ENCODE results near the gene FNIP2. TPM values are rescaled to one million over a fixed set of nuclear protein-coding genes. Genes with fewer than 3 reads are reported as not detected.

Gene FNIP2
- total and polyA plus RNA-seq, 10 donors: 2.4 to 59.1 (median 36.7) TPM

- Histone ChIP-seq H3K27ac (peak overlapping the region in 4 of 8 donors; percentile 48 to 80 (median 76)), H3K4me1 (peaks cover 0 to 66% (median 8%) of the 10 kb centered on the region in 6 donors)
Observed at GRCh38 chr4:158818560-158819140, 49.8 kb downstream of the FNIP2 start.

DNA sequence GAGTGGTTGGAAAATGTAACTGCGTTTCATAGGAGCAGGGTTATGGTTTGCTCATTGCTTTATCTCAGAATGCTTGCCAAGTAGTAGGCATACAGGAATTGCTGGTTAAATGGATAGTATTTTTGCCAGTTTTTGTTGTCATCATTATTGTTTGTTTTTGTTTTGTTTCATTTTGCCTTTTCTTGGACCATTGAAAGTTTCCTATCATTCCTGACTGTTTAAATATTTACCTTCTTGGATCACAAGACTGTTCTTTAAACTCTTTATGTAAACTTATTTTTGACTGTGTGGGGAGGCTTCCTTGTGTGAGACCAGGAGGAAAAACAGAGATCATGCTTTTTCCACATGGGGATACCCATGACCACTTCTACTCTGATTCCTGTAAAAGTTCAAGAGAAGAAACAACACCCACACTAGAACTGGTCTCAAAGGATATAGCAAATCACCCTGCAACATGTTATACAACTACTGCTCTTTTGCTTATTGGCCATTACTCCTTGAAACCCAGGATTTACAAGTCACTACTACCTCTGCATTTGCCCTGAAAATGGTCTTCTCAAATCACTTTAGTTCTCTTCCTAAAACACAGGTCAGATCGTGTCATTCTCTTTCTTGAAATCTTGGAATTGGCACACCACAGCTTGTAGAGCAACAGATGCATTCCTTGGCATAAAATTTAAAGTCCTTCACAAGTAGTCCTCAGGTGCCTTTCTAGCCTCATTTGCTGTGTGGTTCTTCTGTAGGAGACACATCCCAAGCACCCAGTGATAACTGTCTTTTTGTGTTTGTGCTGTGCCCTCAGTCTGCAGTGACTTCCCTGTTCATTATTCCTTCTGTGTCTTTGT lies 51.3 kb downstream of the FNIP2 start:
- Histone ChIP-seq H3K4me3 (no peak overlapping the region), H3K4me1 (peaks cover 0 to 53% (median 8%) of the 10 kb centered on the region in 6 donors), H3K36me3 (no peaks in the 10 kb centered on the region), H3K27me3 (replicated peaks in 1 of 7) (peaks cover 0 to 62% (median 0%) of the 10 kb centered on the region in 7 donors), H3K9me3 (no peaks in the 10 kb centered on the region), H3K27ac (peak overlapping the region in 2 of 8 donors; percentile 37 to 59)
- no peak for DNase-seq
- TF ChIP-seq POLR2A (IDR thresholded peaks at IDR 0.05) (no peak), POLR2AphosphoS5 (IDR thresholded peaks at IDR 0.05) (no peak)
- TF ChIP-seq, protein P1, sequence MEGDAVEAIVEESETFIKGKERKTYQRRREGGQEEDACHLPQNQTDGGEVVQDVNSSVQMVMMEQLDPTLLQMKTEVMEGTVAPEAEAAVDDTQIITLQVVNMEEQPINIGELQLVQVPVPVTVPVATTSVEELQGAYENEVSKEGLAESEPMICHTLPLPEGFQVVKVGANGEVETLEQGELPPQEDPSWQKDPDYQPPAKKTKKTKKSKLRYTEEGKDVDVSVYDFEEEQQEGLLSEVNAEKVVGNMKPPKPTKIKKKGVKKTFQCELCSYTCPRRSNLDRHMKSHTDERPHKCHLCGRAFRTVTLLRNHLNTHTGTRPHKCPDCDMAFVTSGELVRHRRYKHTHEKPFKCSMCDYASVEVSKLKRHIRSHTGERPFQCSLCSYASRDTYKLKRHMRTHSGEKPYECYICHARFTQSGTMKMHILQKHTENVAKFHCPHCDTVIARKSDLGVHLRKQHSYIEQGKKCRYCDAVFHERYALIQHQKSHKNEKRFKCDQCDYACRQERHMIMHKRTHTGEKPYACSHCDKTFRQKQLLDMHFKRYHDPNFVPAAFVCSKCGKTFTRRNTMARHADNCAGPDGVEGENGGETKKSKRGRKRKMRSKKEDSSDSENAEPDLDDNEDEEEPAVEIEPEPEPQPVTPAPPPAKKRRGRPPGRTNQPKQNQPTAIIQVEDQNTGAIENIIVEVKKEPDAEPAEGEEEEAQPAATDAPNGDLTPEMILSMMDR (IDR thresholded peaks at IDR 0.05 in 8 of 11, conservative IDR thresholded peaks at IDR 0.05 in 3 of 11): no peak
- 71 to 91% (median 74%) methylated on average over 2 of the region's 2 CpGs for WGBS, 5 donors
- intact Hi-C loops (cut with DNase I; ENCODE audit: low total_unique reads): no loop called here

More at GRCh38 chr4:158818560-158819140, 49.8 kb downstream of the FNIP2 start:
- intact Hi-C loops (cut with DNase I; ENCODE audit: low total_unique reads): no loop called here
- Histone ChIP-seq H3K9me3 (no peaks in the 10 kb centered on the region), H3K36me3 (no peaks in the 10 kb centered on the region), H3K27me3 (replicated peaks in 1 of 7) (peaks cover 0 to 73% (median 0%) of the 10 kb centered on the region in 7 donors), H3K4me3 (no peak overlapping the region)
- 92 to 97% (median 94%) methylated on average over 2 of the region's 2 CpGs for WGBS, 5 donors
- no peak for DNase-seq
- TF ChIP-seq POLR2AphosphoS5 (IDR thresholded peaks at IDR 0.05) (no peak), POLR2A (IDR thresholded peaks at IDR 0.05) (no peak)
- TF ChIP-seq, protein P1 (IDR thresholded peaks at IDR 0.05 in 8 of 11, conservative IDR thresholded peaks at IDR 0.05 in 3 of 11): no peak

DNA sequence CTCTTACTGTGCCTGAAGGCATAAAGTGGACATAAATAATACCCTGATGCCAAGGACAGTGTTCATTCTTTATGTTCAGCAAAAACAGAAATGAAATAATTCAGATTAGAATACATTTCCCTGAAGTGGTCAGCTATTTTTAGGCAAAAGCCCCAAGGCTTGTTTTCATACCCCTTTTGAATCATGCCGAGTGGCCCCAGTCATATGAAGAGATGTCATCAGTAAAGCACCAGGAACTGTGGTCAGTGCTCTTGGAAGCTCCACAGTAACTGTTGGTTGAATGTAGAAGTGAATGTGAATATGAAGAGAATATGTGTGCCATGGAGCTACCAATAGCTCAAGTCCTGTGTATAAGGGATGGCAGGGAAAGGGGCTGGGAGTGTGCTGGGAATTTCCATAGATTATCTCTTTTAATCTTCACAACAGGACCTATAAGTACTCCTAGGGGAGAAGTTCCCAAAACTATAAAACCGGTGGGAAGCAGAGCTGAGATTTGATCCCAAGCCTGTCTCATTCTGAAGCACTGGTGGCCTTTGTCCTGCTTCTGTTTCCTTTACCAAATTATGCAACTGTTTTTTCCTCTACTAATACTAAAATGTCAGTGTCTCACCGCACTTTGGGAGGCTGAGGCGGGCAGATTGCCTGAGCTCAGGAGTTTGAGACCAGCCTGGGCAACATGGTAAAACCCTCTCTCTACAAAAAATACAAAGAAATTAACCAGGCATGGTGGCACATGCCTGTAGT lies 52.6 kb downstream of the FNIP2 start:
- intact Hi-C loops (cut with DNase I; ENCODE audit: low total_unique reads): no loop called here
- Histone ChIP-seq H3K27ac (peak overlapping the region in 3 of 8 donors; percentile 11 to 59 (median 37)), H3K4me3 (no peak overlapping the region), H3K9me3 (no peaks in the 10 kb centered on the region), H3K36me3 (no peaks in the 10 kb centered on the region), H3K27me3 (replicated peaks in 1 of 7) (peaks cover 0 to 56% (median 0%) of the 10 kb centered on the region in 7 donors), H3K4me1 (peaks cover 0 to 59% (median 14%) of the 10 kb centered on the region in 6 donors)
- TF ChIP-seq POLR2AphosphoS5 (IDR thresholded peaks at IDR 0.05): peak in 1 of 3 donors; percentile 18
- TF ChIP-seq POLR2A (IDR thresholded peaks at IDR 0.05): no peak
- DNase-seq: no peak
- 72 to 86% (median 79%) methylated on average over 4 of the region's 4 CpGs for WGBS, 5 donors

- Histone ChIP-seq H3K4me3 (no peak overlapping the region), H3K9me3 (no peaks in the 10 kb centered on the region), H3K27ac (peak overlapping the region in 1 of 8 donors; percentile 59), H3K4me1 (peaks cover 0 to 59% (median 14%) of the 10 kb centered on the region in 6 donors), H3K27me3 (replicated peaks in 1 of 7) (peaks cover 0 to 47% (median 0%) of the 10 kb centered on the region in 7 donors), H3K36me3 (no peaks in the 10 kb centered on the region)
- DNase-seq: no peak
- WGBS, 5 donors: 87 to 95% (median 93%) methylated on average over 7 of the region's 7 CpGs
- intact Hi-C loops (cut with DNase I; ENCODE audit: low total_unique reads): no loop called here
- TF ChIP-seq POLR2AphosphoS5 (IDR thresholded peaks at IDR 0.05): no peak
- TF ChIP-seq, protein P1 (IDR thresholded peaks at IDR 0.05 in 8 of 11, conservative IDR thresholded peaks at IDR 0.05 in 3 of 11): no peak
- TF ChIP-seq POLR2A (IDR thresholded peaks at IDR 0.05): no peak
Observed at GRCh38 chr4:158822348-158822747, 53.5 kb downstream of the FNIP2 start.
